Liver (tissue), 9 donors: Measurements from ENCODE around the gene DCXR. TPM values are rescaled to one million over a fixed set of nuclear protein-coding genes. Genes with fewer than 3 reads are reported as not detected.

Experiments used
- DNase-seq: peaks from one replicate; pipeline ENCODE4 v3.0.0-alpha.2; 2017; ENCODE audit warnings: low spot score
- H3K27ac ChIP-seq, 2 donors: one replicate each; pipeline ENCODE4 v1.7.0; 2013; ENCODE audit warnings: inconsistent platforms in 2 of 2, low read length in 2 of 2, control low read depth in 1 of 2, low read depth in 1 of 2, mild to moderate bottlenecking in 1 of 2
- H3K27me3 ChIP-seq, 4 donors: one replicate each; pipeline versions ENCODE4 v1.6.1 to v1.7.0; 2013; ENCODE audit warnings: low read length in 3 of 4, inconsistent platforms in 1 of 4, mild to moderate bottlenecking in 1 of 4, moderate library complexity in 1 of 4; ENCODE audit not compliant: control insufficient read depth in 4 of 4, insufficient read depth in 4 of 4
- H3K36me3 ChIP-seq, 4 donors: one replicate each; pipeline versions ENCODE4 v1.6.1 to v1.7.0; 2013; ENCODE audit warnings: low read length in 3 of 4, mild to moderate bottlenecking in 3 of 4, low read depth in 1 of 4, moderate library complexity in 1 of 4; ENCODE audit not compliant: control insufficient read depth in 4 of 4, insufficient read depth in 3 of 4
- H3K4me1 ChIP-seq, 4 donors: one replicate each; pipeline versions ENCODE4 v1.6.1 to v1.7.0; 2013; ENCODE audit warnings: low read length in 3 of 4, mild to moderate bottlenecking in 3 of 4, moderate library complexity in 1 of 4; ENCODE audit not compliant: control insufficient read depth in 4 of 4, insufficient read depth in 4 of 4
- H3K4me3 ChIP-seq, 3 donors: one replicate each; pipeline versions ENCODE4 v1.6.1 to v1.7.0; 2013; ENCODE audit warnings: low read length in 3 of 3, control low read depth in 1 of 3, low read depth in 1 of 3, mild to moderate bottlenecking in 1 of 3
- H3K9ac ChIP-seq, 2 donors: one replicate each; pipeline ENCODE4 v1.7.0; 2013; ENCODE audit warnings: low read length in 2 of 2, mild to moderate bottlenecking in 2 of 2, moderate library complexity in 2 of 2, control low read depth in 1 of 2, low read depth in 1 of 2
- H3K9me3 ChIP-seq, 4 donors: one replicate each; pipeline versions ENCODE4 v1.6.1 to v1.7.0; 2013; ENCODE audit warnings: low read length in 3 of 4; ENCODE audit not compliant: control insufficient read depth in 4 of 4
- EGR1 ChIP-seq, 2 donors: IDR thresholded peaks; 2 replicates each; pipeline ENCODE4 v1.6.1; 2016 to 2018; ENCODE audit warnings: antibody characterized with exemption in 2 of 2, low read depth in 2 of 2
- FOXA1 ChIP-seq: IDR thresholded peaks from 2 replicates; pipeline ENCODE4 v1.6.1; 2016; ENCODE audit warnings: antibody characterized with exemption
- GABPA ChIP-seq, 2 donors: IDR thresholded peaks in 1 of 2; conservative IDR thresholded peaks in 1 of 2; 2 replicates each; pipeline ENCODE4 v1.6.1; 2016; ENCODE audit warnings: antibody characterized with exemption in 2 of 2, mild to moderate bottlenecking in 1 of 2, moderate library complexity in 1 of 2
- HNF4A ChIP-seq, 2 donors: conservative IDR thresholded peaks; 2 replicates each; pipeline ENCODE4 v1.6.1; 2016; ENCODE audit warnings: antibody characterized with exemption in 2 of 2, mild to moderate bottlenecking in 2 of 2
- HNF4G ChIP-seq: IDR thresholded peaks from 2 replicates; pipeline ENCODE4 v1.6.1; 2016; ENCODE audit warnings: antibody characterized with exemption
- JUND ChIP-seq, 2 donors: IDR thresholded peaks; 2 replicates each; pipeline ENCODE4 v1.6.1; 2016; ENCODE audit warnings: antibody characterized with exemption in 2 of 2
- NR2F2 ChIP-seq: IDR thresholded peaks from 2 replicates; pipeline ENCODE4 v1.6.1; 2016; ENCODE audit warnings: antibody characterized with exemption
- RXRA ChIP-seq, 2 donors: IDR thresholded peaks; 2 replicates each; pipeline ENCODE4 v1.6.1; 2017 to 2018; ENCODE audit warnings: antibody characterized with exemption in 2 of 2, mild to moderate bottlenecking in 1 of 2
- SP1 ChIP-seq: IDR thresholded peaks from 2 replicates; pipeline ENCODE4 v1.6.1; 2018; ENCODE audit warnings: antibody characterized with exemption, mild to moderate bottlenecking
- YY1 ChIP-seq: IDR thresholded peaks from 2 replicates; pipeline ENCODE4 v1.6.1; 2016; ENCODE audit warnings: antibody characterized with exemption, mild to moderate bottlenecking
- WGBS: extraction: QIAGEN DNeasy Blood & Tissue Kit; methylation state at CpG from one replicate; pipeline ENCODE4 v1.1.7; 2013; 5-methylcytosine and 5-hydroxymethylcytosine counted together
- polyA plus RNA-seq, 2 donors: library from polyadenylated mRNA; stranded (reverse) in 1 of 2; unstranded in 1 of 2; fragments of 200-250 nt in 1 of 2; fragments of >200 nt in 1 of 2; fragmentation: Nextera tagmentation in 1 of 2; extraction: Ambion mirVana in 1 of 2; gene quantifications; one replicate each; pipeline versions ENCODE4 v1.2.1 to v1.2.3, GENCODE V29; 2013 to 2015
- total RNA-seq, 2 donors: library from RNA; depleted of rRNA; stranded (reverse); fragments of >200 nt; gene quantifications; one replicate each; pipeline ENCODE4 v1.2.3, GENCODE V29; 2014
- TF ChIP-seq, protein P1 (sequence below): IDR thresholded peaks from 2 replicates; pipeline ENCODE4 v1.6.1; 2016; ENCODE audit warnings: antibody characterized with exemption, mild to moderate bottlenecking
- TF ChIP-seq, protein P2 (sequence below): IDR thresholded peaks from 2 replicates; pipeline ENCODE4 v1.6.1; 2016; ENCODE audit warnings: antibody characterized with exemption
- TF ChIP-seq, protein P3 (sequence below): IDR thresholded peaks from 2 replicates; pipeline ENCODE4 v1.6.1; 2016; ENCODE audit warnings: antibody characterized with exemption
- TF ChIP-seq, protein P4 (sequence below): IDR thresholded peaks from 2 replicates; pipeline ENCODE4 v1.6.1; 2016; ENCODE audit warnings: antibody characterized with exemption
- donor health status: healthy.
- donor health status: healthy.
- donor health status: healthy.
- donor health status: healthy.
- donor health status: healthy.

Gene DCXR
- total and polyA plus RNA-seq, 4 donors, result 58.6 to 1,190 (median 585) TPM

DNA sequence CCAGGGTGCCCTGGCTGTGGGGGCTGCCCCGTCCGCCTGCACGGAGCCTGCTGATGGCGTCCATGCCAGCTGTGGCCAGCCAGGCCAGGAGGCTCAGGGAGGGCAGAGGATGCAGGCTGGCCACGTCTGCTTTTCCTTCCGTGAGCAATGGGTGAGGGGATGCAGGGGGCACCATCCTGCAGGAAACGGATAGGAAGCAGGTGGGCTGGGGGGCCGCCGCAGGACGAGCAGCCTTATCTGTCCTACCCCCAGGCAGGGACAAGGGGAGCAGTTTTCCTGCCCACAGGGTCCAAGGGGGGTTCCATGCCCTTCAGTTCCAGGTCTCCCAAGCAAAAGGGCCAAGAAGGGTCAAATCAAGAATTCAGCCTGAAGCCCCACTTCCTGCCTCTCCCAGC, 21.4 kb upstream of the DCXR start:
- TF ChIP-seq HNF4A (conservative IDR thresholded peaks at IDR 0.05) (no peak), JUND (IDR thresholded peaks at IDR 0.05) (no peak), FOXA1 (no peak), RXRA (IDR thresholded peaks at IDR 0.05) (no peak), SP1 (no peak), EGR1 (IDR thresholded peaks at IDR 0.05; ENCODE audit: low read depth in 2 of 2) (no peak), HNF4G (no peak), YY1 (no peak), GABPA (IDR thresholded peaks at IDR 0.05 in 1 of 2, conservative IDR thresholded peaks at IDR 0.05 in 1 of 2) (no peak)
- TF ChIP-seq, protein P1, sequence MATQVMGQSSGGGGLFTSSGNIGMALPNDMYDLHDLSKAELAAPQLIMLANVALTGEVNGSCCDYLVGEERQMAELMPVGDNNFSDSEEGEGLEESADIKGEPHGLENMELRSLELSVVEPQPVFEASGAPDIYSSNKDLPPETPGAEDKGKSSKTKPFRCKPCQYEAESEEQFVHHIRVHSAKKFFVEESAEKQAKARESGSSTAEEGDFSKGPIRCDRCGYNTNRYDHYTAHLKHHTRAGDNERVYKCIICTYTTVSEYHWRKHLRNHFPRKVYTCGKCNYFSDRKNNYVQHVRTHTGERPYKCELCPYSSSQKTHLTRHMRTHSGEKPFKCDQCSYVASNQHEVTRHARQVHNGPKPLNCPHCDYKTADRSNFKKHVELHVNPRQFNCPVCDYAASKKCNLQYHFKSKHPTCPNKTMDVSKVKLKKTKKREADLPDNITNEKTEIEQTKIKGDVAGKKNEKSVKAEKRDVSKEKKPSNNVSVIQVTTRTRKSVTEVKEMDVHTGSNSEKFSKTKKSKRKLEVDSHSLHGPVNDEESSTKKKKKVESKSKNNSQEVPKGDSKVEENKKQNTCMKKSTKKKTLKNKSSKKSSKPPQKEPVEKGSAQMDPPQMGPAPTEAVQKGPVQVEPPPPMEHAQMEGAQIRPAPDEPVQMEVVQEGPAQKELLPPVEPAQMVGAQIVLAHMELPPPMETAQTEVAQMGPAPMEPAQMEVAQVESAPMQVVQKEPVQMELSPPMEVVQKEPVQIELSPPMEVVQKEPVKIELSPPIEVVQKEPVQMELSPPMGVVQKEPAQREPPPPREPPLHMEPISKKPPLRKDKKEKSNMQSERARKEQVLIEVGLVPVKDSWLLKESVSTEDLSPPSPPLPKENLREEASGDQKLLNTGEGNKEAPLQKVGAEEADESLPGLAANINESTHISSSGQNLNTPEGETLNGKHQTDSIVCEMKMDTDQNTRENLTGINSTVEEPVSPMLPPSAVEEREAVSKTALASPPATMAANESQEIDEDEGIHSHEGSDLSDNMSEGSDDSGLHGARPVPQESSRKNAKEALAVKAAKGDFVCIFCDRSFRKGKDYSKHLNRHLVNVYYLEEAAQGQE, result no peak
- TF ChIP-seq, protein P2, sequence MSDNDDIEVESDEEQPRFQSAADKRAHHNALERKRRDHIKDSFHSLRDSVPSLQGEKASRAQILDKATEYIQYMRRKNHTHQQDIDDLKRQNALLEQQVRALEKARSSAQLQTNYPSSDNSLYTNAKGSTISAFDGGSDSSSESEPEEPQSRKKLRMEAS, result no peak
- TF ChIP-seq, protein P3, sequence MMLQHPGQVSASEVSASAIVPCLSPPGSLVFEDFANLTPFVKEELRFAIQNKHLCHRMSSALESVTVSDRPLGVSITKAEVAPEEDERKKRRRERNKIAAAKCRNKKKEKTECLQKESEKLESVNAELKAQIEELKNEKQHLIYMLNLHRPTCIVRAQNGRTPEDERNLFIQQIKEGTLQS, result no peak
- TF ChIP-seq, protein P4, sequence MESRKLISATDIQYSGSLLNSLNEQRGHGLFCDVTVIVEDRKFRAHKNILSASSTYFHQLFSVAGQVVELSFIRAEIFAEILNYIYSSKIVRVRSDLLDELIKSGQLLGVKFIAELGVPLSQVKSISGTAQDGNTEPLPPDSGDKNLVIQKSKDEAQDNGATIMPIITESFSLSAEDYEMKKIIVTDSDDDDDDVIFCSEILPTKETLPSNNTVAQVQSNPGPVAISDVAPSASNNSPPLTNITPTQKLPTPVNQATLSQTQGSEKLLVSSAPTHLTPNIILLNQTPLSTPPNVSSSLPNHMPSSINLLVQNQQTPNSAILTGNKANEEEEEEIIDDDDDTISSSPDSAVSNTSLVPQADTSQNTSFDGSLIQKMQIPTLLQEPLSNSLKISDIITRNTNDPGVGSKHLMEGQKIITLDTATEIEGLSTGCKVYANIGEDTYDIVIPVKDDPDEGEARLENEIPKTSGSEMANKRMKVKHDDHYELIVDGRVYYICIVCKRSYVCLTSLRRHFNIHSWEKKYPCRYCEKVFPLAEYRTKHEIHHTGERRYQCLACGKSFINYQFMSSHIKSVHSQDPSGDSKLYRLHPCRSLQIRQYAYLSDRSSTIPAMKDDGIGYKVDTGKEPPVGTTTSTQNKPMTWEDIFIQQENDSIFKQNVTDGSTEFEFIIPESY, result no peak
- WGBS, result 88% methylated on average over 10 of the region's 10 CpGs
- Histone ChIP-seq H3K27ac (no peak overlapping the region), H3K4me1 (peaks cover 3 to 14% (median 8%) of the 10 kb centered on the region in 4 donors), H3K9me3 (no peaks in the 10 kb centered on the region), H3K36me3 (peaks cover 6 to 79% (median 32%) of the 10 kb centered on the region in 4 donors), H3K4me3 (no peak overlapping the region), H3K9ac (no peak overlapping the region), H3K27me3 (no peaks in the 10 kb centered on the region)
- no peak for DNase-seq

DNA sequence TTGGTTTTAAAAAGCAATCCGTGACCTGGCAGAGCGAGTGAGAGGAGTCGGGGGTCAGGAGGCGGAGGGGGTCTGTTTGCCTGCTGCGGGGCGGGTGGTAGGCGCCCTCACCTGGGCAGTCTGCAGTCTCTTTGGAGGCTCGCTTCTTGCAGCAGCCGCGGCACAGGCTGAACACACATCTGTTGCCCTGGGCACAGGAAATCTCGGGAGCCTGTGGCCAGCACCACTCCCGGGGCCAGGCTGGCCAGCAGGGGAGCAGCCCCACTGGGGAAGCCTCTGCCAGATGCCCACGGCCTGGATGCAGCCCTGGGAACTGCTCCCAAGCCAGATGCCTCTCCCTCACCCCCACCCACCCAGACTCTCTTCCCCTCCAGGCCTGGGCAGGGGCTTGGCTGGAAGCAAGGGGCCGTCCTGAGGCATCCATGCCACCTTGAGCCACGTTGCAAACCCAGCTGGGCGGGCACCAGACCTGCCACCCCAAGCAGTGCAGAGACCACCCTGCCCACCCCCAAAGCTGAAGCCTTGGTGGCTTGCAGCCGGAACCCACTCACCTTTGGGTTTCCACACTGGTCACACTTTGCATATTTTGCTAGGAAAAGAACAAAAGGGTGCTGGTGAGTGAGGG, 20.8 kb upstream of the DCXR start:
- no peak overlapping the region for H3K4me3 ChIP-seq
- H3K36me3 ChIP-seq, result peaks cover 6 to 76% (median 32%) of the 10 kb centered on the region in 4 donors
- H3K4me1 ChIP-seq, result peaks cover 0 to 14% (median 7%) of the 10 kb centered on the region in 4 donors
- H3K9ac ChIP-seq, result no peak overlapping the region
- DNase-seq, result no peak
- H3K27ac ChIP-seq, result no peak overlapping the region
- H3K27me3 ChIP-seq, result no peaks in the 10 kb centered on the region
- no peaks in the 10 kb centered on the region for H3K9me3 ChIP-seq
- WGBS, result 76% methylated on average over 17 of the region's 17 CpGs
- TF ChIP-seq HNF4A (conservative IDR thresholded peaks at IDR 0.05) (no peak), RXRA (IDR thresholded peaks at IDR 0.05) (no peak), JUND (IDR thresholded peaks at IDR 0.05) (no peak), FOXA1 (no peak), NR2F2 (no peak)
